ENCODE results near the gene ZNF230. TPM values are rescaled to one million over a fixed set of nuclear protein-coding genes. Genes with fewer than 3 reads are reported as not detected.
A peak's percentile ranks its signal among the peaks of the same experiment; 100 is the strongest.

Gene ZNF230
- total RNA-seq, 4 donors from 2014 or later = 6.5 to 15.1 (median 13.9) TPM

GRCh38 chr19:43976732-43977131 lies 26.0 kb upstream of the ZNF230 start:
- H3K4me3 ChIP-seq = no peak overlapping the region
- intact Hi-C loops (cut with DNase I; ENCODE audit: low total_unique reads) = no loop called here
- TF ChIP-seq POLR2A (IDR thresholded peaks at IDR 0.05) (no peak), CTCF (IDR thresholded peaks at IDR 0.05) (no peak)
- H3K36me3 ChIP-seq = no peaks in the 10 kb centered on the region
- no peak overlapping the region for H3K27ac ChIP-seq
- no peak for DNase-seq
- peaks cover 6 to 80% of the 10 kb centered on the region in 2 donors for H3K9me3 ChIP-seq
- H3K27me3 ChIP-seq = no peaks in the 10 kb centered on the region
- no peaks in the 10 kb centered on the region for H3K4me1 ChIP-seq

DNA sequence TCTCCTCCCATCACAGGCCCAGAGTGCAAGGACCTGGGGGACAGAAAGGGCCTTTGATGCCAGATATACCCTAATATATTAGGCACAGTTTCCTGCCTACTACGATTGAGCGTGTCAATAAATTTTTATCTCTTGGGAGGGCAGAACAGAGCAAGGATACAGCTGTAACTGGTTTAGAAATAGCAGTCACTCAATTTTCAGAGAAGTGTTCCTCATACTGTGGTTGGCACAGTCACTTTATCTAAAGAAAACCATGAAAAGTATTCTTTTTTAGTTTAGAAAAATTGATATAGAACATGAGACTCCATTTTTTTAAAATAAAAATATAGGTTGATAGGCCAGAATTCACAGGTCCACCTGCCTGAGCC lies 19.2 kb upstream of the ZNF230 start:
- Histone ChIP-seq H3K4me1 (no peaks in the 10 kb centered on the region), H3K27ac (peak overlapping the region in 1 of 2 donors; percentile 70), H3K4me3 (peak overlapping the region; percentile 52 to 81), H3K36me3 (no peaks in the 10 kb centered on the region), H3K27me3 (no peaks in the 10 kb centered on the region), H3K9me3 (peaks cover under 1 to 23% of the 10 kb centered on the region in 2 donors)
- intact Hi-C loops (cut with DNase I; ENCODE audit: low total_unique reads) = no loop called here
- no peak for TF ChIP-seq CTCF (IDR thresholded peaks at IDR 0.05)
- no peak for TF ChIP-seq POLR2A (IDR thresholded peaks at IDR 0.05)
- no peak for DNase-seq

GRCh38 chr19:43983912-43984686 lies 18.7 kb upstream of the ZNF230 start, which contains the start of gene ZNF155:
ZNF155 (plus strand) TSS chr19:43984188; CDS start chr19:43988544, 4,356 bp downstream.
- H3K9me3 ChIP-seq = peaks cover 0 to 19% of the 10 kb centered on the region in 2 donors
- intact Hi-C loops (cut with DNase I; ENCODE audit: low total_unique reads) = no loop called here

GRCh38 chr19:43984687-43985000 lies 18.1 kb upstream of the ZNF230 start:
- Histone ChIP-seq H3K36me3 (no peaks in the 10 kb centered on the region), H3K27ac (peak overlapping the region; percentile 59 to 70), H3K4me1 (no peaks in the 10 kb centered on the region), H3K4me3 (peak overlapping the region; percentile 52 to 81), H3K27me3 (no peaks in the 10 kb centered on the region), H3K9me3 (peaks cover 0 to 14% of the 10 kb centered on the region in 2 donors)
- no peak for DNase-seq
- no peak for TF ChIP-seq CTCF (IDR thresholded peaks at IDR 0.05)
- no peak for TF ChIP-seq POLR2A (IDR thresholded peaks at IDR 0.05)
- intact Hi-C loops (cut with DNase I; ENCODE audit: low total_unique reads) = no loop called here

More at GRCh38 chr19:43983912-43984686, 18.7 kb upstream of the ZNF230 start, which contains the start of gene ZNF155:
- no peaks in the 10 kb centered on the region for H3K27me3 ChIP-seq
- no peak for TF ChIP-seq POLR2A (IDR thresholded peaks at IDR 0.05)
- peak within 1 kb of the TSS; percentile 59 to 70 for H3K27ac ChIP-seq
- DNase-seq = peak; percentile 88 to 94
- H3K4me3 ChIP-seq = peak within 1 kb of the TSS; percentile 52 to 81
- H3K36me3 ChIP-seq = no peaks in the 10 kb centered on the region
- H3K4me1 ChIP-seq = no peaks in the 10 kb centered on the region

- peaks cover 0 to 28% of the 10 kb centered on the region in 2 donors for H3K9me3 ChIP-seq
- no peak overlapping the region for H3K4me3 ChIP-seq
- H3K27ac ChIP-seq = no peak overlapping the region
- intact Hi-C loops (cut with DNase I; ENCODE audit: low total_unique reads) = no loop called here
- H3K4me1 ChIP-seq = no peaks in the 10 kb centered on the region
- no peaks in the 10 kb centered on the region for H3K36me3 ChIP-seq
- H3K27me3 ChIP-seq = no peaks in the 10 kb centered on the region
- DNase-seq = no peak
- TF ChIP-seq POLR2A (IDR thresholded peaks at IDR 0.05) (no peak), CTCF (IDR thresholded peaks at IDR 0.05) (no peak)
Observed at GRCh38 chr19:43997631-43998290, 5.0 kb upstream of the ZNF230 start.

All from uterus (tissue), 4 donors.